GM21619 (cell line): ENCODE data around the gene KRTAP5-1.

Source experiments
- ATAC-seq: cut with Tn5 transposase; IDR thresholded peaks from one replicate; pipeline ENCODE4 v1.9.1; 2021; ENCODE audit not compliant: unreplicated experiment

Gene KRTAP5-1

GRCh38 chr11:1573077-1573902 is 11.8 kb downstream of the KRTAP5-1 start:
- ATAC-seq: no peak

GRCh38 chr11:1572197-1573076 is 12.6 kb downstream of the KRTAP5-1 start, which contains the start of gene DUSP8:
DUSP8 (minus strand) TSS chr11:1572271; CDS start chr11:1565826, 6,445 bp downstream.
- peak; percentile 46 for ATAC-seq

GRCh38 chr11:1571760-1572196 is 13.3 kb downstream of the KRTAP5-1 start:
- no peak for ATAC-seq

- ATAC-seq: no peak
These were observed 14.0 kb downstream of the KRTAP5-1 start for GRCh38 chr11:1570896-1571759.

- ATAC-seq: no peak
These were observed 14.6 kb downstream of the KRTAP5-1 start for GRCh38 chr11:1570531-1570895.

GRCh38 chr11:1570001-1570453 is 15.1 kb downstream of the KRTAP5-1 start:
- ATAC-seq: no peak

GRCh38 chr11:1569251-1569780 is 15.8 kb downstream of the KRTAP5-1 start:
- no peak for ATAC-seq

GRCh38 chr11:1568441-1568911 is 16.6 kb downstream of the KRTAP5-1 start:
- no peak for ATAC-seq

GRCh38 chr11:1567721-1568100 is 17.4 kb downstream of the KRTAP5-1 start:
- no peak for ATAC-seq

GRCh38 chr11:1567052-1567720 is 17.9 kb downstream of the KRTAP5-1 start:
- ATAC-seq: no peak

- no peak for ATAC-seq
These were observed 18.6 kb downstream of the KRTAP5-1 start for GRCh38 chr11:1566381-1567051.

- ATAC-seq: no peak
These were observed 19.2 kb downstream of the KRTAP5-1 start for GRCh38 chr11:1565904-1566247.

GRCh38 chr11:1565173-1565903 is 19.7 kb downstream of the KRTAP5-1 start:
- ATAC-seq: no peak

- no peak for ATAC-seq
These were observed 20.4 kb downstream of the KRTAP5-1 start for GRCh38 chr11:1564535-1565172.

- no peak for ATAC-seq
These were observed 21.2 kb downstream of the KRTAP5-1 start for GRCh38 chr11:1563697-1564534.

GRCh38 chr11:1563149-1563638 is 21.9 kb downstream of the KRTAP5-1 start:
- ATAC-seq: no peak

- no peak for ATAC-seq
These were observed 22.5 kb downstream of the KRTAP5-1 start for GRCh38 chr11:1562469-1563148.
